Measurements from ENCODE around the gene NWD2. TPM values are rescaled to one million over a fixed set of nuclear protein-coding genes. Genes with fewer than 3 reads are reported as not detected.

Gene NWD2
- total RNA-seq, 4 donors from 2014 or later: 0.27 to 2.2 (median 0.48) TPM

DNA sequence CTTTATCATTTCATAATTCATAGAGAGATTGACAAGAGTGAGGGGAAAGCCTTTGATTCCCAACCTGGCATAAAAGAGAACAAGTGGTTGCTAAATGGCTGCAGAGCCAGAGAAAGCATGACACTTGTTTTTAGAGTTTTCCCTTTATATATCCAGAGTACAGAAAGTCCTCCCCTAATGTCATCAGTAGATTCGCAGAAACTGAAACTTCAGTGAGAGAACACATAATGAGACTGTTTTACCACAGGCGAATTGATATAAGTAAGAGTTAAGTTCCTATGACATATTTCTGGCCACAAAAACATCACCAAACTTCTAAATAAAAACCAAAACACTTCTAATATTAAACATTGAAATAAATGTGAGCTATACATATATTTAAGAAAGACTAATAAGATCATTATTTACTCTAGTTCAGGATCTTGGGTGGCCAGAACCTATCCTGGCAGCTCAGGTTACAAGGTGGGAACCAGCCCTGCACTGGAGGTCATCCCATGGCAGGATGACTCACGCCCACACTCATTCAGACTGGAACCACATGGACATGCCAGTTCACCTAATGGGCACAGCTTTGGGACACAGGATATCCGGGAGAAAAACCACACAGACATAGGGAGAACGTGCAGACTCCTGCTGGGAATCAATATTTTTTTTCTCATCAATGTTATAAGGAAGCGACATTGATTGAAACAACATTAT, 35.5 kb downstream of the NWD2 start:
- H3K4me1 ChIP-seq: no peaks in the 10 kb centered on the region
- no peak for TF ChIP-seq POLR2A (IDR thresholded peaks at IDR 0.05)
- TF ChIP-seq, protein P1, sequence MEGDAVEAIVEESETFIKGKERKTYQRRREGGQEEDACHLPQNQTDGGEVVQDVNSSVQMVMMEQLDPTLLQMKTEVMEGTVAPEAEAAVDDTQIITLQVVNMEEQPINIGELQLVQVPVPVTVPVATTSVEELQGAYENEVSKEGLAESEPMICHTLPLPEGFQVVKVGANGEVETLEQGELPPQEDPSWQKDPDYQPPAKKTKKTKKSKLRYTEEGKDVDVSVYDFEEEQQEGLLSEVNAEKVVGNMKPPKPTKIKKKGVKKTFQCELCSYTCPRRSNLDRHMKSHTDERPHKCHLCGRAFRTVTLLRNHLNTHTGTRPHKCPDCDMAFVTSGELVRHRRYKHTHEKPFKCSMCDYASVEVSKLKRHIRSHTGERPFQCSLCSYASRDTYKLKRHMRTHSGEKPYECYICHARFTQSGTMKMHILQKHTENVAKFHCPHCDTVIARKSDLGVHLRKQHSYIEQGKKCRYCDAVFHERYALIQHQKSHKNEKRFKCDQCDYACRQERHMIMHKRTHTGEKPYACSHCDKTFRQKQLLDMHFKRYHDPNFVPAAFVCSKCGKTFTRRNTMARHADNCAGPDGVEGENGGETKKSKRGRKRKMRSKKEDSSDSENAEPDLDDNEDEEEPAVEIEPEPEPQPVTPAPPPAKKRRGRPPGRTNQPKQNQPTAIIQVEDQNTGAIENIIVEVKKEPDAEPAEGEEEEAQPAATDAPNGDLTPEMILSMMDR (IDR thresholded peaks at IDR 0.05): no peak
- intact Hi-C loops (cut with DNase I): no loop called here
- WGBS, 2 donors: 80 to 87% methylated on average over 6 of the region's 6 CpGs
- no peaks in the 10 kb centered on the region for H3K36me3 ChIP-seq
- H3K9me3 ChIP-seq: no peaks in the 10 kb centered on the region
- no peak overlapping the region for H3K27ac ChIP-seq
- no peaks in the 10 kb centered on the region for H3K27me3 ChIP-seq
- DNase-seq: no peak
- H3K4me3 ChIP-seq (replicated peaks in 1 of 3): no peak overlapping the region

DNA sequence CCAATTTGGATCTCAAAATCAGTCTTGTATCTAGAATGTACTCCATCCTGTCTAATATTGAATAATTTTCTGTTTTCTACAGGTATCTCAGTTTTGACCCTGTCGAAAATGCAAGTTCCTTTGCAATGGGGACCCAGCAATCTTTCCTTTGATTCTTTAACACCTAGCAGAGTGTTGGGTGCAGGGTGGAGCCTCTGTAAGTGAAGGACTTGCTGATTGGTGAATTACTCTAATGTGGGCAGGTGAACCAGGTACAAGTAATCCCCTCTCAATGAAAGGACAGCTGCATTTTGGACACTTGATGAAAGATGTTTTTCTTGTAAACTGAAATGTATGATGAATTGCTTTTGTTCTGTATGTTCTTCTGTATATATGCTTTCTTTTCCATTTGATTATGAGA, 54.9 kb downstream of the NWD2 start:
- no peaks in the 10 kb centered on the region for H3K9me3 ChIP-seq
- H3K27ac ChIP-seq: no peak overlapping the region
- intact Hi-C loops (cut with DNase I): no loop called here
- no peak overlapping the region for H3K4me3 ChIP-seq (replicated peaks in 1 of 3)
- H3K27me3 ChIP-seq: no peaks in the 10 kb centered on the region
- WGBS, 2 donors: 79 to 82% methylated on average over 1 of the region's 1 CpG
- no peaks in the 10 kb centered on the region for H3K36me3 ChIP-seq
- TF ChIP-seq, protein P1 (IDR thresholded peaks at IDR 0.05): no peak
- no peak for TF ChIP-seq POLR2A (IDR thresholded peaks at IDR 0.05)
- H3K4me1 ChIP-seq: no peaks in the 10 kb centered on the region
- no peak for DNase-seq

DNA sequence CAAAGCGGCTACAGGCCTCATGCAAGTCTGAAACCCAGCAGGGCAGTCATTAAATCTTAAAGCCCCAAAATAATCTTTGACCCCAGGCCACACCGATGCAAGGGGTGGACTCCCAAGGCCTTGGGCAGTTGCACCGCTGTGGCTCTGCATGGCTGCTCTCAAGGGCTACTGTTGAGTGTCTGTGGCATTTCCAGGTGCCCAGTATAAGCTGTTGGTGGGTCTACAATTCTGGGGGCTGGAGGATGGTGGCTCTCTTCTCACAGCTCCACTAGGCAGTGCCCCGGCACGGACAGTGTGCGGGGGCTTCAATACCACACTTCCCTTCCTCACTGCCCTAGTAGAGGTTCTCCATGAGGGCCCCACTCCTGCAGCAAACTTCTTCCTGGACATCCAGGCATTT, 60.1 kb downstream of the NWD2 start:
- H3K4me3 ChIP-seq (replicated peaks in 1 of 3): no peak overlapping the region
- H3K36me3 ChIP-seq: no peaks in the 10 kb centered on the region
- TF ChIP-seq POLR2A (IDR thresholded peaks at IDR 0.05): no peak
- TF ChIP-seq, protein P1 (IDR thresholded peaks at IDR 0.05): no peak
- WGBS, 2 donors: 67 to 88% methylated on average over 3 of the region's 6 CpGs
- intact Hi-C loops (cut with DNase I): no loop called here
- DNase-seq: no peak
- H3K27ac ChIP-seq: no peak overlapping the region
- H3K9me3 ChIP-seq: no peaks in the 10 kb centered on the region
- no peaks in the 10 kb centered on the region for H3K4me1 ChIP-seq
- H3K27me3 ChIP-seq: no peaks in the 10 kb centered on the region

DNA sequence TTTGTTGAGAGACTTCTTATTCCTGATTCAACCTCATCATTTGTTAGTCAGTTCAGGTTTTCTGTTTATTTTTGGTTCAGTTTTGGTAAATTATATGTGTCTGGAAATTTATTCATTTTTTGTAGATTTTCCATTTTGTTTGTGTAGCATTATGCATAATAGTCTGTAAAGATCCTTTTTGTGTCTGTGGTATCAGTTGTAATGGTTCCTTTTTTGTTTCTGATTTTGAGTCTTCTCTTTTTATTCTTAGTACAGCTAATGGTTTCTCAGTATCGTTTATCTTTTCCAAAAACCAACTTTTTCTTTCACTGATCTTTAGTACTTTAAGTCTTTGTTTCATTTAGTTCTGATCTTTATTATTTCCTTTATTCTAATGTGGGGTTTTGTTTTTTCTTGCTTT, 61.4 kb downstream of the NWD2 start:
- Histone ChIP-seq H3K4me1 (no peaks in the 10 kb centered on the region), H3K36me3 (no peaks in the 10 kb centered on the region), H3K27me3 (no peaks in the 10 kb centered on the region), H3K9me3 (no peaks in the 10 kb centered on the region), H3K4me3 (replicated peaks in 1 of 3) (no peak overlapping the region), H3K27ac (no peak overlapping the region)
- 77 to 89% methylated on average over 1 of the region's 1 CpG for WGBS, 2 donors
- no peak for DNase-seq
- intact Hi-C loops (cut with DNase I): no loop called here
- TF ChIP-seq, protein P1 (IDR thresholded peaks at IDR 0.05): no peak
- no peak for TF ChIP-seq POLR2A (IDR thresholded peaks at IDR 0.05)

DNA sequence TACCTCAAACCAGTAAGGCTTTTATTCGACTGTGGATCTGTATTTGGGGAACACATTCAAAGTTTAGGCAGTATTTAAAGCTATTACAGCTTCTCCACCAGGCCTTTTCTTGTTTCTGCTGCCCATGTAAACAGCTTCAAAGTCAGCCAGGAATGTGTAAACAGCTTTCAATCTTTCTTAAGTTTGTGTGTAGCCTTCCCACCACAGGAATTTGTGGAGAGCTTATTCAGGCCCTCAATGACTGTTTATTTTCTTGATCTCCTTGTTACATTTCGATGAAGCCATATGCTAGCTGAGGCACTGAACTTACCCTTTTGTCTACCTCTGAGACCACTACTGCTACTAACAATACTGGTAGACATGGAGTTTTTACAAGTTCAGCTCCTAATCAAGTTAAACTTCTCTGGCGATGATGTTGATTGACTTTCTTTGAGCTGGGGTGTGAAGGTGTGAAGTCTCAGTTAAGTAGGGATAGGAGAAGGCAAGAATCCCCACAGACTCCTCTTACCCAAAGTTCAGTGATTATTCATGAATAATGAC, 72.6 kb downstream of the NWD2 start:
- intact Hi-C loops (cut with DNase I): no loop called here
- no peaks in the 10 kb centered on the region for H3K36me3 ChIP-seq
- TF ChIP-seq, protein P1 (IDR thresholded peaks at IDR 0.05): no peak
- TF ChIP-seq POLR2A (IDR thresholded peaks at IDR 0.05): no peak
- DNase-seq: no peak
- H3K4me1 ChIP-seq: no peaks in the 10 kb centered on the region
- H3K4me3 ChIP-seq (replicated peaks in 1 of 3): no peak overlapping the region
- H3K27ac ChIP-seq: no peak overlapping the region
- no peaks in the 10 kb centered on the region for H3K9me3 ChIP-seq
- 28 to 30% methylated on average over 3 of the region's 3 CpGs for whole genome bisulfite sequencing, 2 donors
- no peaks in the 10 kb centered on the region for H3K27me3 ChIP-seq
